BJ (cell line): ENCODE data around the gene NFKBIZ. TPM values are rescaled to one million over a fixed set of nuclear protein-coding genes. Genes with fewer than 3 reads are reported as not detected.

Experiments used
- CTCF ChIA-PET: fragments of 350-600 bp; formaldehyde crosslinking; extraction: SDS; loops from one replicate; lab custom pipeline; 2021; ENCODE audit warnings: antibody characterized with exemption, inconsistent platforms; lab: Yijun Ruan, JAX
- POLR2A ChIA-PET: fragments of 300-600 bp; sonication (Branson Sonifier 250); formaldehyde crosslinking; extraction: SDS; loops from one replicate; lab custom pipeline; 2021; ENCODE audit warnings: antibody characterized with exemption; lab: Charles Lee
- DNase-seq: peaks from one replicate; pipeline ENCODE4 v3.0.0-alpha.2; 2011; ENCODE audit warnings: low read depth
- H3K27me3 ChIP-seq: 2 replicates; pipeline ENCODE4 v1.6.0; 2011; ENCODE audit warnings: low read length; ENCODE audit not compliant: control insufficient read depth, insufficient read depth
- H3K36me3 ChIP-seq: 2 replicates; pipeline ENCODE4 v1.5.1; 2011; ENCODE audit warnings: low read length; ENCODE audit not compliant: control insufficient read depth, insufficient read depth
- H3K4me3 ChIP-seq: 2 replicates; pipeline ENCODE4 v1.5.1; 2011; ENCODE audit warnings: low read depth, mild to moderate bottlenecking, control low read depth, low read length
- polyA plus RNA-seq: library from polyadenylated mRNA; depleted of rRNA; stranded (reverse); fragments of >200 nt; gene quantifications from 2 replicates; pipeline ENCODE4 v1.2.3, GENCODE V29; 2011
- TF ChIP-seq, protein P1 (sequence below): IDR thresholded peaks from 2 replicates; pipeline ENCODE4 v1.5.1; 2011; ENCODE audit warnings: low read depth, mild to moderate bottlenecking, control low read depth, inconsistent platforms, low read length, moderate library complexity; ENCODE audit not compliant: insufficient read depth

NFKBIZ gene
- polyA plus RNA-seq, 1 experiment = 50.1 TPM

DNA sequence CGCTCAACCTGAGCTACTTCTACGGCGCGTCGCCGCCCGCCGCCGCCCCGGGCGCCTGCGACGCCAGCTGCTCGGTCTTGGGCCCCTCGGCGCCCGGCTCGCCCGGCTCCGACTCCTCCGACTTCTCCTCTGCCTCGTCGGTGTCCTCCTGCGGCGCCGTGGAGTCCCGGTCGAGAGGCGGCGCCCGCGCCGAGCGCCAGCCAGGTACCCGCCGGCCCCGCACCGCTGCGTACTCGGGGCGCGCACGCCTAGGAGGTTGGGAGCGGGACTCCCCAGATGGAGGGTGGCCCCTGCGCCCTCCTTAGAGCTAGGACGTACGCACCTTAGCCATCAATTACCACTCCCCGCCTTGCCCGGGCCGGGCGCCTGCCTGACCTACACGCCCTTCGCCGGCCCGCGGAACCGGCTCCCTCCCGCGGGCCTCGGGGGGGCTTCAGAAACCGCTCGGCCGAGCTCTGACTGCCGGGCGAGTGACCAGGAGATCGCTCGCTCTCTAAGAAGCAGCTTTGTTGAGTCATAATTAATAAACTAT lies 466 bp downstream of the NFKBIZ start:
- no peak for DNase-seq
- TF ChIP-seq, protein P1, sequence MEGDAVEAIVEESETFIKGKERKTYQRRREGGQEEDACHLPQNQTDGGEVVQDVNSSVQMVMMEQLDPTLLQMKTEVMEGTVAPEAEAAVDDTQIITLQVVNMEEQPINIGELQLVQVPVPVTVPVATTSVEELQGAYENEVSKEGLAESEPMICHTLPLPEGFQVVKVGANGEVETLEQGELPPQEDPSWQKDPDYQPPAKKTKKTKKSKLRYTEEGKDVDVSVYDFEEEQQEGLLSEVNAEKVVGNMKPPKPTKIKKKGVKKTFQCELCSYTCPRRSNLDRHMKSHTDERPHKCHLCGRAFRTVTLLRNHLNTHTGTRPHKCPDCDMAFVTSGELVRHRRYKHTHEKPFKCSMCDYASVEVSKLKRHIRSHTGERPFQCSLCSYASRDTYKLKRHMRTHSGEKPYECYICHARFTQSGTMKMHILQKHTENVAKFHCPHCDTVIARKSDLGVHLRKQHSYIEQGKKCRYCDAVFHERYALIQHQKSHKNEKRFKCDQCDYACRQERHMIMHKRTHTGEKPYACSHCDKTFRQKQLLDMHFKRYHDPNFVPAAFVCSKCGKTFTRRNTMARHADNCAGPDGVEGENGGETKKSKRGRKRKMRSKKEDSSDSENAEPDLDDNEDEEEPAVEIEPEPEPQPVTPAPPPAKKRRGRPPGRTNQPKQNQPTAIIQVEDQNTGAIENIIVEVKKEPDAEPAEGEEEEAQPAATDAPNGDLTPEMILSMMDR = no peak
- no peaks in the 10 kb centered on the region for H3K27me3 ChIP-seq
- CTCF ChIA-PET = interaction anchor here (1.2 to 2.2 kb wide), 4 partner anchors 36 to 380 kb away, joined by 3 to 10 read pairs (median 6); no protein-coding TSS in a partner anchor
- POLR2A ChIA-PET = interaction anchor here (0.6 to 2.1 kb wide), 9 partner anchors 23 to 376 kb away, joined by 3 to 7 read pairs (median 5); no protein-coding TSS in a partner anchor
- peak overlapping the region; percentile 67 for H3K4me3 ChIP-seq
- H3K36me3 ChIP-seq = peaks cover 12% of the 10 kb centered on the region

DNA sequence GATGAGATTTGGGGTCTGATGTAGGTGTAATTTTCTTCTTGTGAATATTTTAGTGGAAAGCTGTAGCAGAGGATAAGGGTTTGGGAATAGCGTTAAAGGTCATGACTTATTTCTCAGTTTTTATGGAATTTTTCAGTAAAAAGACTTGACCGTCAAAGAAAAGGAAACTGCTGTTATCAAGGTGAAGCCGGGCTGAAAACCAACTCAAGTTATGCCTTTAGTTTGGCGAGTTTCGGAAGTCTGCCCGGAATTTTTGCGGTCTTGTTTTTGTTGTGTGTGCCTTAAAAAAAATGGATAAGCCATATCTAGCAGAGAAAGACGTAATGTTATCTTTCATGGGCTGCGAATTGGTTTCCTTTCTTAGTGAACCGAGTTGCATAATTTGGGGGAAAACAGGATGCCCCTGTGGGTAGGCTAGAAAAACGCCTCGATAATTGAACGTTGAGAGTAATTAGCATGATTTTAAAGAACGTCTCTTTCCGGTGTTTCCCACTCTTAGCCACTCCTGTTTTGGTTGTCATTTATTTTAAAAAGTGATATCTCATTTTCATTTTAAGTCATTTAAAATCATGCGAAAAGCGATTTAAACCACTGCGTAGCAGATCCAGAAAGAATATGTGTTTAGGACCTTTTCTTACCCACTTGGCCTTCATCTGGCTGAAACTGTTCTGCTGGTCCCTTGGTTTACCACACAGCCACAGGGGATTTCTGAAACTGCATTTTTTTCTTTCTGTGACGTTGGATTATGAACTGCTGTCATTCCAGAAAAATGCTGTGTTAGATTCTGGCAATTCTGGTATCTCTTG lies 1.1 kb downstream of the NFKBIZ start:
- CTCF ChIA-PET = interaction anchor here (1.2 to 3.1 kb wide), 4 partner anchors 371 to 379 kb away, joined by 3 to 17 read pairs (median 6); no protein-coding TSS in a partner anchor

GRCh38 chr3:101851072-101851770 lies 1.9 kb downstream of the NFKBIZ start:
- peaks cover 18% of the 10 kb centered on the region for H3K36me3 ChIP-seq
- TF ChIP-seq, protein P1 = no peak
- POLR2A ChIA-PET = interaction anchor here (0.5 to 0.6 kb wide), 2 partner anchors 23 to 1359 kb away, joined by 3 read pairs; partner anchors contain the start of gene TMEM45A
- no peak for DNase-seq
- CTCF ChIA-PET = interaction anchor here (1.4 to 3.1 kb wide), 3 partner anchors 37 to 378 kb away, joined by 5 to 17 read pairs (median 10); no protein-coding TSS in a partner anchor
- no peaks in the 10 kb centered on the region for H3K27me3 ChIP-seq
- peak overlapping the region; percentile 67 for H3K4me3 ChIP-seq

More for the DNA sequence above, 1.1 kb downstream of the NFKBIZ start:
- H3K4me3 ChIP-seq = peak overlapping the region; percentile 67
- no peaks in the 10 kb centered on the region for H3K27me3 ChIP-seq
- DNase-seq = no peak
- H3K36me3 ChIP-seq = peaks cover 15% of the 10 kb centered on the region
- TF ChIP-seq, protein P1 = no peak
- POLR2A ChIA-PET = interaction anchor here (0.6 to 2.1 kb wide), 7 partner anchors 23 to 375 kb away, joined by 3 to 7 read pairs (median 5); no protein-coding TSS in a partner anchor

DNA sequence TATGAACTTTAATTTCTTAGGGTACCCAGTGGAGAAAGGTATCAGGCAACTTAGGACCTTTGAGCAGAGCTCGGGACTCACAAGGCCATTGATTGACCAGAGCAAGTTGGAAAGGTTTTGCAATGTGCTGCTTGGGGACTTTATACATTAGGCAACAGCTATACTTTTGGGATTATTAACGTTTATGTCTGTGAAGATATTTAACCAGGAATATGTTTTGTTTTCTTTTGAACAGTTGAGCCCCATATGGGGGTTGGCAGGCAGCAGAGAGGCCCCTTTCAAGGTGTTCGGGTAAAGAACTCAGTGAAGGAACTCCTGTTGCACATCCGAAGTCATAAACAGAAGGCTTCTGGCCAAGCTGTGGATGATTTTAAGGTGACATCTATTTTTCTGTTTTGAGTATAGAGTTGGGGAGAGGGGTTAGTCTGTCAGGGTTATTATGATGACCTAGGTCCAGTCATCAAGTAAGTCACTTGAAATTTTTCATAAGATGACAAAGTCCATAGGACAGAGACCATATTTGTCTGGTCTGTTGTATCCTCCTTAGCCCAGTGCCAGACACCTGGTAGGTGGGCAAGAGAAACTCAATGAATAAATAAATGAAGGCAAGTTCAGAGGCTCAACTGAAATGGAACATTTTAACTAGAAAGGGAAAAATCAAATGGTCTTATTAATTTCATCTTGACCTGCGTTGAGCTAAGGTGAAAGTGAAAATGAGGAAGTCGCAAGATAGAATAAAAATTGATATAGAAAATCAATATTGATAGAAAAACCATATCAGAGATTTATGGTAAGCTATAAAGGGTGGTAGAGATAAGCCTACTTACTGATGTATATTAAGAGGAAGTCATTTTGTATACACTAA lies 2.8 kb downstream of the NFKBIZ start:
- CTCF ChIA-PET = interaction anchor here (1.1 to 3.1 kb wide), 4 partner anchors 38 to 377 kb away, joined by 3 to 17 read pairs (median 8); no protein-coding TSS in a partner anchor
- no peak for DNase-seq
- H3K27me3 ChIP-seq = no peaks in the 10 kb centered on the region
- POLR2A ChIA-PET = interaction anchor here (0.5 to 0.6 kb wide), 2 partner anchors 24 to 1360 kb away, joined by 3 read pairs; partner anchors contain the start of gene TMEM45A
- H3K4me3 ChIP-seq = peak overlapping the region; percentile 67
- H3K36me3 ChIP-seq = peaks cover 23% of the 10 kb centered on the region
- TF ChIP-seq, protein P1 = no peak
